Cardiac muscle cell (in vitro differentiated cells and primary cell): ENCODE results near the gene SCAMP5. TPM values are rescaled to one million over a fixed set of nuclear protein-coding genes. Genes with fewer than 3 reads are reported as not detected.

Experiments used
- DNase-seq, 2 donors: peaks; one replicate each; pipeline versions ENCODE4 v3.0.0 to v3.0.0-alpha.2; 2010 to 2017; ENCODE audit warnings: low read depth in 1 of 2, low spot score in 1 of 2
- H3K27ac ChIP-seq: fragments of 200-600 bp; sonication (generic); 2 replicates; pipeline ENCODE4 v1.5.1; 2016
- H3K27me3 ChIP-seq: fragments of 200-600 bp; sonication (generic); 2 replicates; pipeline ENCODE4 v1.6.0; 2016; ENCODE audit warnings: control low read depth
- H3K36me3 ChIP-seq: fragments of 200-600 bp; sonication (generic); 2 replicates; pipeline ENCODE4 v1.5.1; 2016; ENCODE audit warnings: control low read depth
- H3K4me1 ChIP-seq: fragments of 200-600 bp; sonication (generic); 2 replicates; pipeline ENCODE4 v1.8.1; 2017; ENCODE audit warnings: low read depth, mild to moderate bottlenecking, mixed run types
- H3K4me3 ChIP-seq: fragments of 200-600 bp; sonication (generic); 2 replicates; pipeline ENCODE4 v1.5.1; 2016; ENCODE audit warnings: mild to moderate bottlenecking
- H3K9me3 ChIP-seq: fragments of 200-600 bp; sonication (generic); 2 replicates; pipeline ENCODE4 v1.5.1; 2017; ENCODE audit warnings: low read depth, mild to moderate bottlenecking, control low read depth
- CTCF ChIP-seq: IDR thresholded peaks from 2 replicates; pipeline ENCODE4 v1.5.1; 2012; ENCODE audit warnings: low read depth, mild to moderate bottlenecking, low read length
- polyA plus RNA-seq: library from polyadenylated mRNA; unstranded; fragments of >200 nt; fragmentation: Nextera tagmentation; extraction: Ambion mirVana; gene quantifications from 2 replicates; pipeline ENCODE4 v1.2.1, GENCODE V29; 2016
- total RNA-seq: library from RNA; depleted of rRNA; stranded (reverse); fragments of >200 nt; gene quantifications from 2 replicates; pipeline ENCODE4 v1.2.3, GENCODE V29; 2016

The SCAMP5 gene
- total and polyA plus RNA-seq, 2 experiments from 2014 or later: 3.3 to 5.8 TPM

- H3K4me3 ChIP-seq: peak within 1 kb of the TSS; percentile 48
- DNase-seq: peak; percentile 97
- H3K27ac ChIP-seq: peak within 1 kb of the TSS; percentile 32
- no peaks in the 10 kb centered on the region for H3K9me3 ChIP-seq
- H3K36me3 ChIP-seq: no peaks in the 10 kb centered on the region
- no peaks in the 10 kb centered on the region for H3K27me3 ChIP-seq
- TF ChIP-seq CTCF: no peak
- H3K4me1 ChIP-seq: no peaks in the 10 kb centered on the region
Measured at GRCh38 chr15:75023181-75023871, 28.0 kb downstream of the SCAMP5 start, which contains the start of gene PPCDC. Gene PPCDC, plus strand, starts transcription at chr15:75023590. Its CDS starts 4,729 bp downstream, at chr15:75028319.

DNA sequence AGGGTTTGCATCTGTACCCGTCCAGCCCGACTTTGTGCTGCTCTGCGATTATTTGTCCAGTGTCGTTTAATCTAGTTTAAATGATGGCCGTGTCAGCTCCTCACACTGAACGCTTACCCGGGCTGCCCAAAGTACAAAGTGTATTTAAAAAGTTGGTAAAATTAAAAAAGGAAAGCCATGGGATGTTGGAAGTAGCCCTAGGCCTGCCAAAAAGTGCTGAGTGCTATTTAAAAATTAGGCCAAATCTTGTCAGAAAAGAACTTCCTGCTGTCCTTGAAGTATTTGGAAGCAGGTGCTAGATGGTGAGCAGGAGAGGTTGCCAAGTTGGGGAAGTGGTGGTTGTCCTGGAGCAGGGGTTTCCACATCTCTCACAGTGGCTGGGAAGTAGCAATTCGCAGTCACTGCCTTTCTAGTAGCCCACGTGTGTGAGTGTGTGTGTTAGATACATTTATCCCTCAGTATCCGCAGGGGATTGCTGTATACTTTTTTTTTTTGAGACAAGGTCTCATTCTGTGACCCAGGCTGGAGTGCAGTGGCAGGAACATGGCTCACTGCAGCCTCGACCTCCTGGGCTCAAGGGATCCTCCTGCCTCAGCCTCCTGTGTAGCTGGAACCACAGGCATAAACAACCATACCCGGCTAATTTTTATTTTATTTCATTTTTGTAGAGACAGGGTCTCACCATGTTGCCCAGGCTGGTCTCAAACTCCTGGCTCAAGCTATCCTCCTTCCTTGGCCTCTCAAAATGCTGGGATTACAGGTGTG, 28.7 kb downstream of the SCAMP5 start:
- Histone ChIP-seq H3K4me3 (peak overlapping the region; percentile 48), H3K9me3 (no peaks in the 10 kb centered on the region), H3K27me3 (no peaks in the 10 kb centered on the region), H3K27ac (peak overlapping the region; percentile 32), H3K4me1 (no peaks in the 10 kb centered on the region), H3K36me3 (no peaks in the 10 kb centered on the region)
- no peak for TF ChIP-seq CTCF
- peak; percentile 17 to 47 for DNase-seq

GRCh38 chr15:75025107-75025506, 29.7 kb downstream of the SCAMP5 start:
- TF ChIP-seq CTCF: no peak
- no peak overlapping the region for H3K27ac ChIP-seq
- H3K4me3 ChIP-seq: no peak overlapping the region
- H3K9me3 ChIP-seq: no peaks in the 10 kb centered on the region
- DNase-seq: no peak
- no peaks in the 10 kb centered on the region for H3K36me3 ChIP-seq
- peaks cover 8% of the 10 kb centered on the region for H3K4me1 ChIP-seq
- no peaks in the 10 kb centered on the region for H3K27me3 ChIP-seq

DNA sequence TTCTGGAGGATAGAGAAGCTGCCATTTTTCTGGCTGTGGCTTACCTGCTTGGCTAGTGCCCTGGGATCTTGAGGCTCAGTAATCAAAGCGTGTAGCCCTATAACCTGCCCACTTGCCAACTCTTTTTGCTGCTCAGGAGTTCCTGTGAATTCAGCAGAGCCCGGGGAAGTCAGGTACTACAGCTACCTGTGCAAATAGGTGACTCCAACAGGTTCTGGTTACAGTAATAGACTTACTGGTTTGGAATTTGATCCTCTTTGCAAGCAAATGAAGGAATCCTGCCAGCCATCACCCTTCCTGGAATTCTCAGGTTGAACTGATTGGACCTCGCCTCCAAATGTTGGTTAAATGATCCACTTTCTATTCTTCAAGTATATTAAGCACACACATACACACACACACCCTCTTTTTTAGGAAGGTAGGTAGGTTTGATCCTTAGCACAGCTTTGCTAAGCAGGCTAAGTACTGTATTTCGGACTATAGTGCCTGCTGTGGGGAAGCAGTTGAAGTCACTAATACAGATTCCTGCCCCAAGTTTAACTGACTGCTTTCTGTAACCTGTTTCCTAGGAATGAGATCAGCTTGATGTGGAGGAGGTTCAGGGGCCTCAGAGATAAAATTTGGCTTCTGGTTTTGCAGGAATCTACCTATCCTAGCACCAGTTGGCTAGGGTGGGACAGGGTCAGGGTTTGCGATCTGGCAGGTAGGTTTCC, 30.3 kb downstream of the SCAMP5 start:
- Histone ChIP-seq H3K9me3 (no peaks in the 10 kb centered on the region), H3K4me1 (peaks cover 8% of the 10 kb centered on the region), H3K27me3 (no peaks in the 10 kb centered on the region), H3K27ac (no peak overlapping the region), H3K36me3 (no peaks in the 10 kb centered on the region), H3K4me3 (no peak overlapping the region)
- DNase-seq: no peak
- no peak for TF ChIP-seq CTCF

DNA sequence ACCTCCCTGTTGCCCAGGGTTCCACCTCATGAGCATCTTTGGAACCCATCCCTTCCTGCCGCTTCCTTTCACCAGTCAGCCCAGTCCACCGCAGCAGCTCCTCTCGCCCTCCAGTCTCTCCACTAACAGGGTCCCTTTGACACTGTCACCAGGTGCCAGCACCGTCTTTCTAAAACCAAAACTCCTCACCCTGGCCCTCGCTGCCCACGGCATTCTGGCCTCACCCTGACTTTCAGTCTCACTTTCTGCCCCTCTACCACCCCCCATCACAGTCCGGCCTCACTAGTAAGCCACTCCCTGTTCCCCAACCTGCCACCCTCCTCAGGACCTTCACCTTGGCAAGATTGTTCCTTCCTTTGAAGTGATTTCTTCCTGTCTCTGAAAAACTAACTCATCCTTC, 32.2 kb downstream of the SCAMP5 start:
- Histone ChIP-seq H3K4me3 (no peak overlapping the region), H3K9me3 (no peaks in the 10 kb centered on the region), H3K4me1 (peaks cover 15% of the 10 kb centered on the region), H3K36me3 (no peaks in the 10 kb centered on the region), H3K27me3 (no peaks in the 10 kb centered on the region), H3K27ac (no peak overlapping the region)
- no peak for DNase-seq
- no peak for TF ChIP-seq CTCF
